Measurements from ENCODE around the gene CTPS1.

CTPS1 gene, protein sequence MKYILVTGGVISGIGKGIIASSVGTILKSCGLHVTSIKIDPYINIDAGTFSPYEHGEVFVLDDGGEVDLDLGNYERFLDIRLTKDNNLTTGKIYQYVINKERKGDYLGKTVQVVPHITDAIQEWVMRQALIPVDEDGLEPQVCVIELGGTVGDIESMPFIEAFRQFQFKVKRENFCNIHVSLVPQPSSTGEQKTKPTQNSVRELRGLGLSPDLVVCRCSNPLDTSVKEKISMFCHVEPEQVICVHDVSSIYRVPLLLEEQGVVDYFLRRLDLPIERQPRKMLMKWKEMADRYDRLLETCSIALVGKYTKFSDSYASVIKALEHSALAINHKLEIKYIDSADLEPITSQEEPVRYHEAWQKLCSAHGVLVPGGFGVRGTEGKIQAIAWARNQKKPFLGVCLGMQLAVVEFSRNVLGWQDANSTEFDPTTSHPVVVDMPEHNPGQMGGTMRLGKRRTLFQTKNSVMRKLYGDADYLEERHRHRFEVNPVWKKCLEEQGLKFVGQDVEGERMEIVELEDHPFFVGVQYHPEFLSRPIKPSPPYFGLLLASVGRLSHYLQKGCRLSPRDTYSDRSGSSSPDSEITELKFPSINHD

DNA sequence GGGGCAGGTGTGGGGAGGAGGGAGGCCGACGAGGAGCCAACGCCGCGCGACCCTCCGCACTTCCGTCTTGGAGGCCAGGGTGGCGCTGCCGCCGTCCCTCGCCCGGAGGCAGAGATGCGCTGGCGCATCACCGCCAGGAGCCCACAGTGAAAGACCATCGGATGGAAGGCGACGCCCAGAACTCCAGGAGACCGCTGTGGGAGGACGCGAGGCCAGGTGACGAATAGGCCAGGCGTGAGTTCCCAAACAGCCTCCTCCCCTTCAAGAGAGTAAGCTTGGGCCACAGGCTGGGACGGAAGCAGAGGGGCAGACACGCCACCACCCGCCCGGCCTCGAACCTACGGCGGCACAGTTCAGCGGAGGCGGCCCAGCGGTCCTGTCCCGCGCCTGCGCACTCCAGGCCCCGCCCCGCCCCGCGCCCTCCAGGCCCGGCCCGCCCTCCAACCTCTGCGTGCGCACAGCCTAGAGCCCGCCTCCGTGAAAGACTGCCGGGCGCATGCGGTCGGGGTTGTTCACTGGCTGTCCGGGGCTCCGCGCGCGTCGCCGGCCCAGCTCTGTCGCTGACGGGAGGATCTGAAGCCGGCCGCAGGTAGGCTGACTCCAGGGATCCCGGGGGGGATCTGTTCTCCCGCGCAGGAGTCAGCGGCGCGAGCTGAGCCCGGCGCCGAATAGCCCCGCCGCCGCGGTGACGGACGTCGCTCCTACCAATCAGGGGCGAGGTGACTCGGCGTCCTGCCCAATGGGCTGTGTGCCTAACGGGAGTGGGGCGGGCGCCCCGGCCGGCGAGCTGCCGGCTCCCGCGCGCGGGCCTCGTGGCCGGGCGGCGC lies at the start of gene CTPS1:
TSS of gene CTPS1 (plus strand) at position 456 of the 827 bp plus-strand sequence. CDS start 3,595 bp downstream, outside the sequence.
- DNase-seq = peak; percentile 97

DNA sequence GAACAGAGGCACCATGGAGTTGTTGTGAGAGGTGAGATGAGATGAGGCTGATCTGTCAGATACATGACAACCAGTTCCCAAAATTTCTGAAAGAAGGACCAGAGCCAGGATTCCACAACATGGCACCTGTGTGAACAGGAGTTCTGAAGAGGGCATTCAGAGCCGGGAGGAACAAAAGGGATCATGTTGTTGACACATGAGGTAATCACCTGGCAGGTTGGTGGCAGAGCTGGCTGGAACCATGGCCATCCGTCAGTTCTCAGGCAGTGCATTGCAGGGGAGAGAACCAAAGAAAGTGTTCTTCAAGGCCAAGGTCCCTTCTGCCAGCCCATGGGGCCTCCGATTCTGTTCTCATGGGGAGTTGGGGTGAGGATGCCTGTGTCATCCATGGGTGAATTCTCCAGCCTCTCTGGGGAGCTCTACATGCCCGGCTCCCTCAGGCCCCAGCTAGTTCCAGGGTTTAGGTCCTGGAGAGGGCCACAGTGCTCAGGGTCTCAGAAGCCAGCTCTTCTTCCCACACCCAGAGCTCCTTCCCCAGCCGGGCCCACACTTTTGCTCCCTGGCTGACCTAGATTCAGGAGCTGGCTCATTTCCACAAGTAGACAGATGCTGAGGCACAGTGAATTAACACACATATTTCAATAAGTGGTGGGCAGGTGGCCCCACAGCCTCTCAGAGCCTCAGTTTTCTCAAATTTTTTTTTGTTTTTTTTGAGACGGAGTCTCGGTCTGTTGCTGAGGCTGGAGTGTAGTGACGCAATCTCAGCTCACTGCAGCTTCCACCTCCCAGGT lies 49.1 kb upstream of the CTPS1 start:
- DNase-seq = no peak

DNA sequence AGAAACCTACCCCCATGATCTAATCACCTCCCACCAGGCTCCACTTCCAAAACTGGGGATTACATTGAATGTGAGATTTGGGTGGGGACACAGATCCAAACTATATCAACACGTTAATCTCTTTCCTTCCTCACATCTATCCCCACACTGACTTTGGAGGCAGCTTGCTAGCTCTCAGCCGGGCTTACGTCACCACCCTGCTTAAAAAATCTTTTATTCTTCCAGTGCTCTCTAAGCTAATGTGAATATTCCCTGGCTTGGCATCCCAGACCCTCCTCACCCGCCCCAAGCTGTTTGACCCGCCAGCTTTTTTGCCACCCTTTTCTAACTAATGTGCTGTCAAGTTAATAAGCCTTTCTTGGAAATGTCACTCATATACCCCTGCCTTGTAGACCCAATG lies 47.9 kb upstream of the CTPS1 start:
- DNase-seq = no peak

DNA sequence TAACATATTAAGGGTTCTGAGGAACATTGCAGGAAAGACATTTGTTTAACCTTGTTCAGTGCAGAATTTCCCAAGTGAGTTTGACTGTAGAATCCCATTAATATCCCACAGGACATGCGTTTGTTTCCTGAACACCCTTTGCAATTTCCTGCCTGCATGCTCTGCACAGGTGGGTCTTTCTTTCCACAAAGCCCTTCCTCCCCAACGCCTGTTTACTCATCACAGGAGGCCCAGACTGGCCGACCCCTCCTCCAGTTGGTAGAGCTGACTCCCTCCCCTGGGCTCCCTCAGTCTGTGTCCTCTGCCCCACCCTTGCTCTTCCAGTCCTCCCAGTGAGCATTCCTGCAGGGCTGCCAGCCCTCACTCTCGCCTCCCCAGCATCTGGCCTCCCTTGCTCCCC lies 47.5 kb upstream of the CTPS1 start:
- DNase-seq = no peak

DNA sequence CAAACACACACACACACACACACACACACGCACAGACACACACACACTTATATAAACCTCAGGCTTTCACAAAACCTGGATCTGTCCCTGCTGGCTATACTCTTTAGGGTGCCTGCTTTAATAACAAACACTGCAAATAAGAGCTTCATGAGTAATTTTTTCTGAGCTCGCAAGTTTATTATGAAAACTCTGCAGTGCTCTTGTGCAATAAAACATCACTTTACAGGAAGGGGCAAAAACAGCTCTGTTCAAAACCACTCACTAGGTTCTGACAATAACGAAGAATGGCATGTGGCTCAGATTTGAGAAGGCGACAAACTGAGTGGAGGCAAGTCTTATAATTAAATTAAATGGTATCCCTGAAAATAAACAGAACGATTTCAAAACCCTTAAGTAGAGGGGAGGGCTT lies 42.6 kb upstream of the CTPS1 start:
- no peak for DNase-seq

DNA sequence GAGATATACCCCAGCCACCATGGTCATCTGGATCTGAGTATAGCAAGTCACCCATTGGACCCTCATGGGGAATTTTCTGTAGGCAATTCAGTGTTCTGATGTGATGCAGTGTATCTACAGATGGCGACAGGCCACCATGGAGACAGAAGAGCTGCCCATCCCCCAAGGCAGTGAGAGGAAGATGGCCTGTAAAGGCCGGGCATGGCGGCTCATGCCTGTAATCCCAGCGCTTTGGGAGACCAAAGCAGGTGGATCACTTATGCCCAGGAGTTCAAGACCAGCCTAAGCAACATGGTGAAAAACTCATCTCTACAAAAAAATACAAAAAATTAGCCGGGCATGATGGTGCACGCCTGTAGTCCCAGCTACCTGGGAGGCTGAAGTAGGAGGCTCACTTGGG lies 41.1 kb upstream of the CTPS1 start:
- no peak for DNase-seq

DNA sequence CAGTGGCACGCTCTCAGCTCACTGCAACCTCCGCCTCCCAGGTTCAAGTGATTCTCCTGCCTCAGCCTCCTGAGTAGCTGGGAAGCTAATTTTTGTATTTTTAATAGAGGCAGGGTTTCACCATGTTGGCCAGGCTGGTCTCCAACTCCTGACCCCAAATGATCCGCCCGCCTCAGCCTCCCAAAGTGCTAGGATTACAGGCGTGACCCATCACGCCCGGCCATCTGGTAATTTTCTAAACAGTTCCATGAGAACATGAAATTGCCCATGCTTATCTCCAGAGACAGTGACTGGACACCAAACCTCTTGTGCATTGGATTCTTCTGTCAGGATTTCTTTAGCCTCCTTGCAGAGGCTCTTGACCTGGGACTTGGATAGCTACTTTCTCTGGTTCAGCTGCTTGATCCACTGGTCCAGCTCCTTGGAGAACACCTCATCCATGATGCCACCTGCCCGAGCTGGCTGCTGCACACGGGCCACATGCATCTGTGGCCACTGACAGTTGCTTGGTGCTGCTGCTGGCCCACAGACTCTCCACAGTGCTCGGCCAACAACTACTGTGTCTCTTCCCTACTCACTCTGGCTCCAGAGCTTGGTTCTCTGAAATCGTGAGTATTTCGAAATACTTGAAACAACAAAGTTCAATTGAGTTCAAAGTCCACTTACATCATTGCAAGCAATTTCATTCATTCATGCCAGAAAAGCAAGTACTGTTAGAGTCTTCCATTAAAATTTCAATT lies 40.0 kb upstream of the CTPS1 start:
- no peak for DNase-seq

DNA sequence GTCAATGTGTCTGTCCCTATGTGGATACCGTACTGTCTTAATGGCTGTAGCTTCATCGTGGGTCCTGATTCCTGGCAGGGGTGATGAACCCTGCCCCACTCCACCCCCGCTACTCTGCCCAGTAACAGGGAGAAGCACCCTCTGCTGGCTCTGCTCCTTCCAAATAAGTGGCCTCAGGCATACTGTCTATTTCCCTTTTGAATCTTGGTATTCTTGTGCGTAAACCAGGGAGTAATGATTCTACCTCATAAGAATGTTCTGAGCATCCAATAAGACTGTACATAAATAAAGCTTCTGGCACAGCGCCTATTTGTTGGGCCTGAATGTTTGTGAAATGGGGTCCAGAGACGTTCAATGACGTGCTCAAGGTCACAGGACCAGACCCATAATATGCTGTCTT lies 35.2 kb upstream of the CTPS1 start:
- DNase-seq = no peak

DNA sequence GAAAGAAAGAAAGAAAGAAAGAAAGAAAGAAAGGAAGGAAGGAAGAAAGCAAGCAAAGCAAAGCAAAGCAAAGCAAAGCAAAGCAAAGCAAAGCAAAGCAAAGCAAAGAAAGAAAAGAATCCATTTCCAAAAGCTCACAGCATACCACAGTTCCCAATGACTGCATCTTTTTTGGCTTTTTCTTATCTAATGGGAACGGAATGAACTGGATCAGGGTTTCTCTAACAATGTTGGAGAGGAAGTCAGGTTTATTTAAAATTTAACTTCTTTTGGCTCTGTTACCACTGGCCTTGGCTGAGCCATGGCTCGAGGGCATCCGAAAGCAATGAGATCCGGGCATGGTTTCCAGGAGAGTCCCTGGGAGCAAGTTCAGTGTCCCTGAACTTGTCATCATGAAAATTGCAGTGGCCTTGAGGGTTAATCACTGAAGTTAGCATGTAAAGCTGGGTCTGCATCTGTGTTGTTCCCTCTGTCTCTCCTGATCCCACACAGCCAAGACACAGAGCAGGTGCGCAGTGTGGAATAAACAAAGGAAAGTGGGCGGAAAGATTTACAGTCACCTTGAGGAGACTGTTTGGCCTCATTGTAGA lies 34.6 kb upstream of the CTPS1 start:
- no peak for DNase-seq

DNA sequence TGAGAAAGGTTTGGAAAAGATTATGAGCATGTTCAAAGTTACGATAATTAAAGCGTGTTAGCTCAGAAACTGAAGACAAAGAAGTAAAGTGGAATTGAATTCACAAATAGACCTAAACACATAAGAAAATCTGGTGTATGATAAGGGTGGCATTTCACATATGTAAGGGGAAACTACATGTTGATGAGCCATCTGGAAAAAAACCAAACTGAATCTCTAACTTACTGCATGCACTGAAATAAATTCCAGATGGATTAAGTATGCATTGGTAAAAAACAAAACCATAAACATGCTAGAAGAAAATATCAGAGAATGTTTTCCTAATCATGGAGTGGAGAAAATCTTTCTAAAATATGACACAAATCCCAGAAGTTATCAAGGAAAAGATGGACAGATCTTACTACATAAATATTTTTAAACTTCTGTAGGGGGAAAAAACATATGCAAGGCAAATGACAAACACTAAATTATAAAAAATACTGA lies 34.0 kb upstream of the CTPS1 start:
- no peak for DNase-seq

DNA sequence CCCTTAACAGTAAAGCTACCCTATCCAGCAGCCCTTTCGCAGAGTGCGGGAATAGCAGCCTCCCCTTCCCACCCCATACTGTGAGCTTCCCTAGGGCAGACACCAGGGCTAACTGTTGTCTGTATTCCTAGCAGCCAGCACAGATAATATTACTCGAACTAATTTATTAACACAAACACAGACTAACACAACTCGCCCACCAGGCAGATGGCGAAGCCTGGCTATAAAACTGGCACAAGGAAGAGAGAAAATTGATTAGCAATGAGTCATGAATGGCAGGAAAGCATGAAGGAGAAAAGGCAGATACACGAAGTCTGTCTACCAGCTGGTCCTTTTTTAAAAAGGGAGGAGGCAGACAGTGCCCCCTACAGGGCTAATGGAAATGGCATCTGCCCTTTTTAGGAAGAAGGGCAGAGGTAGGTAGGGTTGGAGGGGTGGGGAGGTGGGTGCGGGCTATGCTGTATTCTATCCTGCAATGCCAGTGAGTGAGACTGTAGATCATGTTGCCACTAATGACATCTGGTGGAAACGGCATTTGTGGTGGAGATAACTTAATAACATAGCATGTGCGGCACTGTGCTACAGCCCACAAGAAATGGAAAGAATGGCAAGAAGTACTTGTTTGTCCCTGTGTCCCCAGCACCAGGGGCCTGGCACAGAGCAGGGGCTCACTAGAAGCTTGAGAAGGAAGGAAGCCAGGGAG lies 30.6 kb upstream of the CTPS1 start:
- DNase-seq = peak; percentile 56

DNA sequence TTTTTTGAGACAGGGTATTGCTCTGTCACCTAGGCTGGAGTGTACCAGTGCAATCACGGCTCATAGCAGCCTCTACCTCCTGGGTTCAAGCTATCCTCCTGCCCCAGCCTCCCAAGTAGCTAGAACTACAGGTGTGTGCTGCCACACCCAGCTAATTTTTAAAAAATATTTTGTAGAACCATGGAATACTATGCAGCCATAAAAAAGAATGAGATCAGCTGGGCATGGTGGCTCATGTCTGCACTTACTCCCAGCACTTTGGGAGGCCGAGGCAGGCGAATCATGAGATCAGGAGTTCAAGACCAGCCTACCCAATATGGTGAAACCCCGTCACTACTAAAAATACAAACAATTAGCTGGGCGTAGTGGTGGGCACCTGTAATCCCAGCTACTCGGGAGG lies 29.9 kb upstream of the CTPS1 start:
- no peak for DNase-seq

DNA sequence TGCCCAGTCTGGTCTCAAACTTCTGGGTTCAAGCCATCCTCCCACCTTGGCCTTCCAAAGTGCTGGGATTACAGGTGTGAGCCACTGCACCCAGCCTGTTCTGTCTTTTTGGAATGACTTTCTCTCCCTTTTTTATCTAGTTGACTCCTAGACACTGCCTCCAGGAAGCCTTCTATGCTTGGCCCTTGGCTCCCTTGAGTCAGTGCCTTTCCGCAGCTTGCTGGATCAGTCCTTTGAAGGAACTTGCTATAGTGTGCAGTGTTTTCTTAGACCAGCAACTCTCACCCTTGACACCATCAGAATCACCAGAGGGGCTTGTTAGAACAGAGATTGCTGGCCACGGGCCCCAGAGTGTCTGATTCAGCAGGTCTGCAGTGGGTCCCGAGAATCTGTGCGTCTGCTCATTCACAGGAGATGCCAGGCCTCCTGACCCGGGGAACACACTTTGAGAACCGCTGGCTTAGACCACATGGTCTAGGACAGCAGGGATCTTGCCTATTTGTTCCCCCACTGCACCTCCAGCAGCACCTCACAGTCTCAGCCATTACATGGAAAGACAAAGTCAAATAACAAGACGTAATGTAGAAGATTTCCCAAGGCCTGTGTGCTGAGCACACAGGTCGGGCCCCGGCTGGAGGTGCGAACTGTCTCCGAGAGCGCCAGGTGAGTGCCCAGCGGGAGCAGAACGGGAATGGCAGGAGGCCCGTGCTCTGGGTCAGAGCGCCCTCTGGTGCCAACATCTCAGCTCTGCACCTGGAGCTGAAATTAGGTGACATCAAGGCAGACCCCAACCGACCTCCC lies 27.4 kb upstream of the CTPS1 start:
- DNase-seq = peak; percentile 69

DNA sequence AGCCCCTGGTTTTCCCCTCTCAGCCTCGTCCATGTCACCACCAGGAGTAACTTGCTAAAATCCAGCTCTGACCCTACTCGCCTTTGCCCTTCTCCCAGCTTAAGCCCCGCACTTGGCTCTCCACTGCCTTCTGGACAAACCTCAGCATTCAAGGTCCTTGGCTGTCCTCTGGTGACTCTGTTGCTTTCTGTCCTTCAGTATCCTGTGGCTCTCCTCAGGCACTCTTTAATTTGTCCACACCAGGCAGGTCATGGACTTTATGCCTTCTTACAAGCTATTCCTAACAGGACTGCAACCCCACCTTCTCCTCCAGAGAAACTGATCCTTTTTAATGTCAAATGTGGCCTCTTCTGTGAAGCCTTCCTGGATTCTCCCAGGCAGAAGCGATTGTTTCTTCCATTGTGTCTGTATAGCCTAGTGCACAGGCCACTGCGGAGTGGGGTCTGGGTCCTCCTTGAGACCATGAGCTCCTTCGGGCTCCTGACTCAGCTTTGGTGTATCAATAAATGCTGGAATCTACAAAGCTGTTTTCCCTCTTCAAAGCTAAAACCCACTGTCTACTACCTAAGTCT lies 26.7 kb upstream of the CTPS1 start:
- no peak for DNase-seq

DNA sequence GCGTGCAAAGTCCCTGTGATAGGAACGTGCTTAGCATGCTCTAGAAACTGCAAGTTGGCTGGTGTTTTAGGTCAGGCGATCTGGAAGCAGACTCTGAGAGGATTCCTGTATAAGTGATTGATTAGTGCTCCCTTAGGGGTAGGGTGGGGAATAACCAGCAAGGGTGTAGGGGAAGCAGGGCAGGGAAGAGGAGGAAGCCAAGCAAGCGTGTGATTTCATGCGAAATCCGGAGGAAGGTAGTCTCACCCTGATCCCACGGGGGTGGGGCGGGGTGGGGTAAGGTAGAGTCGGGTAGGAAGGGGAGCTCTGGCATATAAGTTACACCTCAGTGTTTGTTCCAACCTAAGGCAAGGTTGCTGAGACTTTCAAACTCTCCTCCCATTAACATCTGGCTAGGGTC lies 24.9 kb upstream of the CTPS1 start:
- DNase-seq = no peak

DNA sequence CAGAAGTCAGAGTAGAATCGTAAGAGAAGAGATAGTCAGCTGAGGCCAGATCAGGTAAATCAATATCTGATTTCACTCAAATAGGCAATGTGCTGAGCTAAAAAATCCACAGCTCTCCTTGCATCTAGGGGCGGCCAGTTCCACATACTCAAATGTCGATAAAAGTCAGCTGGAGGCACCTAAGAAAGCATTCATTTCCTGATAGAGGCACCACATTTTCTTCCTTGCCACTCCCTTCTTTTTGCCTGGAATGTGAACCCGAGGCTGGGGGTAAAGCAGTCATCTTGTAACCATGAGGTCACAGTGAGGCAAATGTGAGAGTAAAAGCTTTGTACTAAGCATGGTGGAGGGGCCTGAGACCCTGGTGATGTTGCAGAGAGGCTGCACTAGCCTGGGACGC lies 24.2 kb upstream of the CTPS1 start:
- DNase-seq = no peak

DNA sequence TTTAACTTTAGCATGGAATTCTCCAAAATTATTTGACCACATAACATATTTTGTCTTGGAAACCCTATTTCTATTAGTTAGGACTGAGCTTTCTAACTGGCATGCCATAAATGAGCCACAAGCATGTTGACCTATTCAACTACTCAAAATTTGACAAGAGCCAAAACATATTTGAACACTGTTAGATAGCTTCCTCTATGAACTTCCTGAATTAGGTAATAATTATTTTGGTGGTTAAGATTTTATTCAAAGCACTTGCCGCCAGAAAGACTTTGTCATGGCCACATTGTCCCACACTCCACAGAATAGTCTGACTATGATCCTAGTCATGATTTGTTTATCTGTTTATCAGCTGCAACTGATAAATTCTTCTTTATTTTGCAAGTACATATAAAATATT lies 23.1 kb upstream of the CTPS1 start:
- no peak for DNase-seq

DNA sequence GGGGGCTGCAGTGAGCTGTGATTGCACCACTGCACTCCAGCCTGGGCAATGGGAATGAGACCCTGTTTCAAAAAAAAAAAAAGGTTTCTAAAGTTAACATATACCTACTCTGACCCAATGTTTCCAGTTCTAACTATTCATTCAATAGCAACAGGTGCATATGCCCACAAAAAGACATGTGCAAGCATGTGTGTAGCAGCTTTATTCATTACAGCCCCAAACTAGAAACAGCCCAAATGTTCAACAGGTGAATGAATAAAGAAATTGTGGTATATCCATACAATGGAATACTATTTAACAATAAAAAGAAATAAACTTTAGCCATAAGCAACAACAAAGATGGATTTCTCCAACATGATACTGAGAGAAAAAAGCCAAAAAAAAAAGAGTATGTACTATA lies 21.3 kb upstream of the CTPS1 start:
- no peak for DNase-seq

DNA sequence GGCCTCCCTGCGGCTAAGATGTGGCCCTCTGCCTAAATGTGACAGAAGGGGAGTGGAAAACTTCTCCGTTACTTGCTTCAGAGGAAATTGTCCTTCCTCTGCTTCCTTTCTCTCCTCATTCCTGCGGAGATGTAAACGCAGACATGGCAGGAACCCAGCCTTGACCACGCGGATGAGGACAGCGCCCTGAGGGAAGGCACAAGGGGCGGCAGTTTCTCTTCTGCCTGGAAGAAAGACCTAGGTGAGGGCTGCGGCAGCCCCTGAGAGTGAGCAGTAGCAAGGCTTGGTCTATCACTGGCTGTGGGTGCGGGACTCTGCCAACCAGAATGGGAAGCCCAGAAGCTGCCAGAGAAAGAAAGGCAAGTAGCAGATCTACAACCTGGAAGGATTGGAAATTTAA lies 14.0 kb upstream of the CTPS1 start:
- no peak for DNase-seq

DNA sequence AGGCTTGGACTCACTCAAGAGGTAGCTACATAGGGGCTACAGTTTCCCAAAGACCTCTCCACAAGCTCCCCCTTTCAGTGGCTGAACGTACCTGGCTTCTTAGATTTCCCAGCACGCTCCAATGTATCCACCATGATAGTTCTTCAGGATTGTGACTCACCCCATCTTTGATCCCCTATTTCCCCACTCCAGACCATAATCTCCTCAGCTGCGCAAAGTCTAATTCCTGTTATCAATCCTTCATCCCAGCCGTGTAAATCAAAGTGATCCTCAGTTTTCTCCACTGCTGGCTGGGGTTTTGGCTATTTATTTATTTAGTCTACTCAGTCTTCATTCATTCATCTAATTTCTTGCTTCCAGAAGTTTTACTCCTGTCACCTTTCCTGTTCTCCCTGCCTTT lies 13.1 kb upstream of the CTPS1 start:
- DNase-seq = no peak
